WERI-Rb-1 (cell line): Measurements from ENCODE around the gene KIF13A.

Experiments
- DNase-seq: peaks from one replicate; pipeline ENCODE4 v3.0.0-alpha.2; 2020
- H3K27ac ChIP-seq: fragments of 250-450 bp; sonication (Bioruptor Pico); 2 replicates; pipeline ENCODE4 v1.5.1; 2020; ENCODE audit warnings: mild to moderate bottlenecking, moderate library complexity
- H3K27me3 ChIP-seq: fragments of 250-450 bp; sonication (Bioruptor Pico); 2 replicates; pipeline ENCODE4 v1.5.1; 2021; ENCODE audit warnings: mild to moderate bottlenecking, low read depth, moderate library complexity; ENCODE audit not compliant: insufficient read depth, severe bottlenecking
- H3K36me3 ChIP-seq: fragments of 250-450 bp; sonication (Bioruptor Pico); 2 replicates; pipeline ENCODE4 v1.5.1; 2020; ENCODE audit warnings: mild to moderate bottlenecking, moderate library complexity
- H3K4me3 ChIP-seq: 2 replicates; pipeline ENCODE4 v1.5.1; 2011; ENCODE audit warnings: low read depth, mild to moderate bottlenecking, control low read depth, low read length
- H3K9me3 ChIP-seq: fragments of 250-450 bp; sonication (Bioruptor Pico); 2 replicates; pipeline ENCODE4 v1.5.1; 2021; ENCODE audit warnings: mild to moderate bottlenecking, moderate library complexity; ENCODE audit not compliant: severe bottlenecking
- TF ChIP-seq, protein P1 (sequence below): IDR thresholded peaks from 2 replicates; pipeline ENCODE4 v1.5.1; 2011; ENCODE audit warnings: low read depth, mild to moderate bottlenecking, control low read depth, inconsistent platforms, low read length

KIF13A gene

DNA sequence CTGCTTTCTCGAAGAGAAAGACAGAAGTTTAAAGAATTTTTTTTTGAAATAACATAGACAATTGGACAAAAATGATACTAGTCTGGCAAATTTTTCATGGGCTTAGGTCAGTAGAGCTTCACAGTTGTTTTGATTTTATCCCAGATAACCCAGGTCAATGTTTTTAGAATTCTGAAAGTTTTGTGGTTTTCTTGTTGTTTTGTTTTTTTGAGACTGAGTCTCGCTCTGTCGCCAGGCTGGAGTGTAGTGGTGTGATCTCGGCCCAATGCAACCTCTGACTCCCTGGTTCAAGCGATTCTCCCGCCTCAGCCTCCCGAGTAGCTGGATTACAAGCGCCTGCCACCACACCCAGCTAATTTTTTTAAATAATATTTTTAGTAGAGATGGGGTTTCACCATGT is 22.8 kb downstream of the KIF13A start:
- no peak for DNase-seq
- H3K27ac ChIP-seq: no peak overlapping the region

DNA sequence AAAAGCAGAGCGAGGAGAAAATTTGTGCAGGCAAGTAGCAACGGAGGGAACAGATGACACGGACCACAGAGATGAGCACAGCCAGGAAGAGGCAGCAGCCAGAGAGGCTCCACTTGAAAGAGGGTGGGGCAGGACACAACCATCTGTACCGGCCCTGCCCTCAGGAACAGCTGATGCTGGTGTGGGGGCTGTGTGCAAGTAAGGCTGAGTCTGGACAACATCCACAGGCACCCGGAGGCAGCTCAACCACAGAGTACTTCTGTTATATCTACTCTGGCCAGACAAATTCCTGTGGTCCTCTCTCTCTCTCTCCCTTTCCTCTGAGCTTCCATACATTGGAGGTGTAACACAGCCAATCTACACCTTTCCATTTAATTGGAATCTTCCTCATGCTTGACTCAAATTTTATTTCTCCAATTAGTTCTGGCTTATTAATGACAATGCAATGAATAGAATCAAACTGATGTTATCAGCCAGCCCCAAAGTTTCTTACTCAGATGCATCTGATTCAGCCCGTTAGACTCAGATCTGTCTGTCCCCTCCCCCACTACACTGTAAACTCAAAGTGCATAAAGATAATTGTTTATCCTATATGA is 24.9 kb downstream of the KIF13A start:
- Histone ChIP-seq H3K27me3 (no peaks in the 10 kb centered on the region), H3K9me3 (no peaks in the 10 kb centered on the region), H3K27ac (no peak overlapping the region), H3K36me3 (no peaks in the 10 kb centered on the region), H3K4me3 (no peak overlapping the region)
- peak; percentile 56 for DNase-seq
- TF ChIP-seq, protein P1, sequence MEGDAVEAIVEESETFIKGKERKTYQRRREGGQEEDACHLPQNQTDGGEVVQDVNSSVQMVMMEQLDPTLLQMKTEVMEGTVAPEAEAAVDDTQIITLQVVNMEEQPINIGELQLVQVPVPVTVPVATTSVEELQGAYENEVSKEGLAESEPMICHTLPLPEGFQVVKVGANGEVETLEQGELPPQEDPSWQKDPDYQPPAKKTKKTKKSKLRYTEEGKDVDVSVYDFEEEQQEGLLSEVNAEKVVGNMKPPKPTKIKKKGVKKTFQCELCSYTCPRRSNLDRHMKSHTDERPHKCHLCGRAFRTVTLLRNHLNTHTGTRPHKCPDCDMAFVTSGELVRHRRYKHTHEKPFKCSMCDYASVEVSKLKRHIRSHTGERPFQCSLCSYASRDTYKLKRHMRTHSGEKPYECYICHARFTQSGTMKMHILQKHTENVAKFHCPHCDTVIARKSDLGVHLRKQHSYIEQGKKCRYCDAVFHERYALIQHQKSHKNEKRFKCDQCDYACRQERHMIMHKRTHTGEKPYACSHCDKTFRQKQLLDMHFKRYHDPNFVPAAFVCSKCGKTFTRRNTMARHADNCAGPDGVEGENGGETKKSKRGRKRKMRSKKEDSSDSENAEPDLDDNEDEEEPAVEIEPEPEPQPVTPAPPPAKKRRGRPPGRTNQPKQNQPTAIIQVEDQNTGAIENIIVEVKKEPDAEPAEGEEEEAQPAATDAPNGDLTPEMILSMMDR: no peak

More for the DNA sequence above, 22.8 kb downstream of the KIF13A start:
- no peaks in the 10 kb centered on the region for H3K9me3 ChIP-seq
- TF ChIP-seq, protein P1: no peak
- no peaks in the 10 kb centered on the region for H3K27me3 ChIP-seq
- no peak overlapping the region for H3K4me3 ChIP-seq
- no peaks in the 10 kb centered on the region for H3K36me3 ChIP-seq

DNA sequence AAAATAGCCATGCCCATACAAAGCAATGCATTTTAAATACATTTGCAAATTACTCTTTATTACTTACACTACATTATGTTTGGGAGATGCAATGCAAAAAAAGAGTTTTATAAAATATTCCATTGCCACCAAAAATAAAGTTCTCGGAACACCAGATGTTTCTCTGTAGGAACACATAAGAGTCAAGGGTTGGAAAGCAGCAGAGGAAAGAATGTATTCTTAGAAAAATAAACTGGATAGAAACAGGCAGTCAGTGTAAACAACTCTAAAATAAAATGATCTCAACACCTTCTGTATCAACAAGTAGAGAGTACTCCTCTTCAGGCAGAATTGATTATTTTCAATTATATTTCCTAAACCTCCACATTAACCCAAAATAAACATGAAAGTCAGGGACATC is 28.1 kb downstream of the KIF13A start:
- TF ChIP-seq, protein P1: no peak
- Histone ChIP-seq H3K36me3 (no peaks in the 10 kb centered on the region), H3K27ac (no peak overlapping the region), H3K9me3 (no peaks in the 10 kb centered on the region), H3K4me3 (no peak overlapping the region), H3K27me3 (no peaks in the 10 kb centered on the region)
- DNase-seq: no peak

DNA sequence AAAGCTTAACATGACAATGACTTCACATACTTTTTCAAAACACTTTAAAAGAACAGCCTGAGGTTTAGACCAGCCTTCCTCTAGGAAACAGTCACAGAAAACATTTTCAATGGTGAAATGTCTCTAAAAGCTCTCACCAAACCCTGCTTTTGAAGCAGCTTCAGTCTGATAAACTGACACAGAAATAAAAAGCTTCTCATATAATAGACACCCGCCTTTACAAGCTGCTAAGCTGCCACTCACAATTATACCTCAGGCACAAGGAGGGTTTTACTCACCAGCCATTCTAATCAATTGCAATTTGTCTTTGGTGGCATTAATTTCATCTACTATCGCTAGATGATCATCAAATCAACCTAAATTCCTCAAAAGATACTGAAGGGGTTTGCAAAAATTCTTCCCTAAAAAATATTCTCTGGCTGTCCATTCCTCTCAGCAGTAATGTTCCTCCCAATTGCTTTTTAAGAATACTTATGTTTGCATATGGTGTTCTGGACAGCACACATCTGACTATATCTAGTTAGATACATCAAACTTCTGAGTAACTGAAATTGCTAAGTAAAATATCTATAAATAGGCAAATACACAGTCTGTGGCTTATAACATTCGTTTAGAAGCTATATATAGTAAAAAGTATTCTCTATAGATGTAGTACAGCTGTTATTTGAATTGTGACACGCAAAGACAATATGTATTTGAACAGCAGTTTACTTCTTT is 29.4 kb downstream of the KIF13A start:
- no peaks in the 10 kb centered on the region for H3K36me3 ChIP-seq
- no peak overlapping the region for H3K4me3 ChIP-seq
- H3K9me3 ChIP-seq: no peaks in the 10 kb centered on the region
- H3K27me3 ChIP-seq: no peaks in the 10 kb centered on the region
- H3K27ac ChIP-seq: no peak overlapping the region
- TF ChIP-seq, protein P1: no peak
- DNase-seq: no peak

DNA sequence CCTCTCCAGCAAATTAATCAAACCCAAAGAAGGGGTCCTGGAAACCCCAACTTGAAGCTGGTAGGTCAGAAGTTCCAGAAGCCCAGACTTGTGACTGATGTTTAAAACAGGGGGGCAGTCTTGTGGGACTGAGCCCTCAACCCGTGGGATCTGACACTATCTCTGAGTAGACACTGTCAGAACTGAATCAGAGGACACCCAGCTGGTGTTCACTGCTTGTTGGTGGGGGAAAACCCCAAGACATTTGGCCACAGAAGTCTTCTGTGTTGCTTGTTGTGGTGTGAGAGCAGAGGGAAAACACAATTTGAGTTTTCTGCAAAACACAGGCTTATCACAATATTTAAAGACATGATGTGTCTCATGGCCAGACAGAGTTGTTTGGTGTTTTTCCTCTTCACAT is 29.9 kb downstream of the KIF13A start:
- H3K9me3 ChIP-seq: no peaks in the 10 kb centered on the region
- no peak overlapping the region for H3K4me3 ChIP-seq
- H3K36me3 ChIP-seq: no peaks in the 10 kb centered on the region
- no peak overlapping the region for H3K27ac ChIP-seq
- H3K27me3 ChIP-seq: no peaks in the 10 kb centered on the region
- DNase-seq: no peak
- TF ChIP-seq, protein P1: no peak
